NCI-H128 (cell line): ENCODE results near the gene CNDP2.

Experiments
- DNase-seq: peaks from one replicate; lab custom pipeline; 2025; ENCODE audit not compliant: unreplicated experiment; lab: John Stamatoyannopoulos, UW

The CNDP2 gene

DNA sequence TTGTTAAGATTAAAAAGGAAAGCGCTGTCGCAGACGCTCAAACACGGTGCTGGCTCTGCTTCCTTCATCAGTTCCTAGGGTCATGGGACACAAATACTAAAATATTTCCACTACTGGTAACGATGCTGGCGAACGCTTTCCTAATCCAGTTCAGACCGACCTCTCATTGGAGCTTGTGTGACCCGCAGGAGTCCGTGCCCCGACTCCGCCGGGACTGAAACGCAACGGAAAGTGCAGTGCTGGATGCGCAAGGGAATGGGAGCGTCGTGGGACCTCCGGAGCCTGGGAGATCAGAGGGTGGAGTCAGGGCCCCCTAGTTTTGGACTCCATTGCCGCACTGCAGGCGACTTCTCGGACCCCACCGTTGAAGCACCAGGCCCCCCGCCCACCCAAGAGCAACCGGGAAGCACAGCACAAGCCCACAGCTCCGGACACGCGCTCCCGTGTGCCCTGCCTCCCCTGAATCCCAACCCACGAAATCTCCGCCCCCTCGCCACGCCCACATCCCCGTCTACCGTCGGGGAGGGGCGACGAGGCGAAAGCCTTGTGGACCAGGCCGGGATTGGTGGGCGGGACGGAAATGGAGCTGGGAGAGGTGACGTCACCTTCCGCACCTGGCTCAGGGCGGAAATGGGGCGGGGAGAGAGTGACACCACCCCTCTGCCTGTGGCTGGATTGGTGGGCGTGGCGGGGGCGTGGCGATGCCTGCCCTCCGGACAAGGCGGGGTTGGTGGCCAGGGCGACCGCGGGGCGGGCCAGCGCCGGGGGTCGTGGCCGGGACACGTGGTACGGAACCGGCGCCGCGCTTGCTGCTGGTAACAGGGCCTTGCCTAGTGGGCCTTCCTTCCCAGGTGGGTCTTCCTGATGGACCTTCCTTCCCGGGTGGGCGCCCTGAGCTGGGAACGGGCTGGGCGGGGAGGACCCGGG lies at the start of gene CNDP2:
Gene CNDP2 (plus strand): TSS at position 783 of the 927 bp plus-strand sequence. CDS start 3,611 bp downstream, outside the sequence.
- peak; percentile 99 for DNase-seq

- DNase-seq: no peak
Measured at GRCh38 chr18:74446631-74447403, 49.3 kb upstream of the CNDP2 start.

DNA sequence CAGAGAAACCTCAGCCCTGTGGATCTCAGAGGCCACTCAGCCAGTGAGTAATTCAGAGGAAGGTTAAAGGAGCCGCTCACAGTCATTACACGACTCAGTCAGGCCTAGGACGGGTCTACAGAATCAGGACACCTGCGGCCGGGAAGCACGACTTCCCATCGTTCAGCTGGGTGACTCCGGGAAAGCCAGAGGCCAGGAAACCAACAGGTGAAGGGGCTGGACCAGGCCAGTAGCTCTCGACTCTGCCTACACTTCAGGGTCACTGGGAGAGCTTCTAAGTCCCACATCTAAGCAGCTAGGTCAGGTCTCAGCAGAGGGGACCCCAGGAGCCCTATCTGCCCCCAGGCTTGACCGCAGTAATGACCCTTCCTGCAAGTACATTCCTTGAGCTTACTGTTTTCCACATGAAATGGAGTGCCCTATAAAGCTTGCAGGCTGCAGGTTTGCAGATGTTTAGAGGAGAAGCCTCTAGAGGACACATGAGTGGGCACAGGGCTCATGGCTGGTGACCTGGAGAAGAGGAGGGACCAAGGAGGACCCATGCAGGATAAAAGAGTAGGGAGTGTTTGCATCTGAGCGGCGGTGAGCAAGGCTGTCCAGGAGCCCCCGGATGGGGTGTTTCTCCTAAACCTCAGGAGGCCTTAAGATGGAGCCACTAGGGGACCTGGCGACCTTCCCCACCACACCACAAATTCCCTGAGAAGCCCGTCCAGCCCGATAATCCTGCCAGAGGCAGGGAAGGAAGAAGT lies 48.6 kb upstream of the CNDP2 start:
- DNase-seq: no peak

DNA sequence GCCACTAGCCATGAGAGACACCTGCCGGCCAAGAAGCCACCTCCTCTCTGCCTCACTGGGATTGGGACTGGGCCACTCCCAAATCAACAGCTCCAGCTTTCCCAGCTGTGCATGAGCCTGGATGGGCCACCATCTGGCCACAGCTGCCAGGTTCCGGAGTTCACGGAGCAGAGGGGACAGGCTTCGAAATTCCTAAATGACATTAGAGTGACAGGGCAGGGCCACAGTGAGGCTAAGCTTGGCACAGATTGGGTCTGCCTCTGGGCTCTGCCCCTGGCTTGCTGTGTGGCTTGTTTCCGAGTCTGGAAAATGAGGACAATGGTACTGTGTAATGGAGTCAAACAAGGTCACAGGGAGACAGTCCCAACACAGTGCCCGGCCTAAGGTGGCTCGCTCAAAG lies 45.5 kb upstream of the CNDP2 start:
- no peak for DNase-seq

GRCh38 chr18:74451148-74451547 lies 45.0 kb upstream of the CNDP2 start:
- DNase-seq: no peak

DNA sequence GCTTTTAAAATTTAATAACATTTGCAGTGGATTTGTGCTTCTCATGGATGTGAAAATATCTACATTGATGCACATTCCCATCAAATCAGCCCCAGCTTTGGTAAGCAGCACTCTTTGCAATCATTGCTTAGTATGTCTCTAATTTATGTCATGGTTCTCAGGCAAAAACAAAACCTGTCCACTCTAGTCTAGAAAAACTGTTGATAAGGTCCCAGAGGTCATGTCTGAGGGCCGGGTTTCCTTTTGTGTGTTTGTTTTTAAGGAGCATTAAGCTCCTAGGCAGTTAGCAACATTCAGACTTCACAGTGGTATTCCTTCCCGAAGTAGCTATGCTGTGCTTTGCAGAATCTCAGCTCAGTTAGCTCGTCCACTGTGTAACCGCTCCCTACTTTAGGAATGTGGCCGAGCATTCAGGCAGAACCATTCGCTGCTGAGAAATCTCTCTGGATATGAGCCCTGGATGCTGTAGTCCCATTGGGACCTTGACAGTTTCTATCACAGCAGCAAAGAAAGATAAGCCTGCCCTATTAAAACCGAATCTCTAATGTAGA lies 43.1 kb upstream of the CNDP2 start:
- no peak for DNase-seq

- no peak for DNase-seq
Measured at GRCh38 chr18:74453642-74454198, 42.4 kb upstream of the CNDP2 start.

DNA sequence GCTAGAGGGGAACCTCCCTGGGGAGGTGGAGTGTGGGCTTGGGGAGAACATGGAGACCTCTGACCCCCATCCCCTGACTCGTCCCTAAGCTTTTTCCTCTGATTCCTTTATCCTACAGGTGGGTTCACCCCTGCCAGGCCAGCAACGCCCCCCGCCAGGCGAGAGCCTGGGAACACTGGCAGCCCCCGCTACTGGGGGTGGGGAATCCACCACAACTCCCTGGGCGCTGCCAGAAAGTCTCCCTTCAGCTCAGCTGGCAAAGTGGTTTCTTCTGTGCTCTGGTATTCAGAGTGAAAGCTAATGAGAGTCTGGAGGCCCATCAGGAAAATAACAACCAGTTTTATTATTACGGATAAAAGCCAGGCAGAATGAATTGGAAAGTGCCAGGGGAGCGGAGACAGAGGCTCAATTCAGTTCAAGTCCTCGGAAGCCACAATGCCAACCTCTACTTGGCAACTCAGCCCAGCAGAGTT lies 41.8 kb upstream of the CNDP2 start:
- no peak for DNase-seq

- no peak for DNase-seq
Measured at GRCh38 chr18:74455386-74455785, 40.8 kb upstream of the CNDP2 start.

GRCh38 chr18:74456017-74456348 lies 40.2 kb upstream of the CNDP2 start:
- no peak for DNase-seq

DNA sequence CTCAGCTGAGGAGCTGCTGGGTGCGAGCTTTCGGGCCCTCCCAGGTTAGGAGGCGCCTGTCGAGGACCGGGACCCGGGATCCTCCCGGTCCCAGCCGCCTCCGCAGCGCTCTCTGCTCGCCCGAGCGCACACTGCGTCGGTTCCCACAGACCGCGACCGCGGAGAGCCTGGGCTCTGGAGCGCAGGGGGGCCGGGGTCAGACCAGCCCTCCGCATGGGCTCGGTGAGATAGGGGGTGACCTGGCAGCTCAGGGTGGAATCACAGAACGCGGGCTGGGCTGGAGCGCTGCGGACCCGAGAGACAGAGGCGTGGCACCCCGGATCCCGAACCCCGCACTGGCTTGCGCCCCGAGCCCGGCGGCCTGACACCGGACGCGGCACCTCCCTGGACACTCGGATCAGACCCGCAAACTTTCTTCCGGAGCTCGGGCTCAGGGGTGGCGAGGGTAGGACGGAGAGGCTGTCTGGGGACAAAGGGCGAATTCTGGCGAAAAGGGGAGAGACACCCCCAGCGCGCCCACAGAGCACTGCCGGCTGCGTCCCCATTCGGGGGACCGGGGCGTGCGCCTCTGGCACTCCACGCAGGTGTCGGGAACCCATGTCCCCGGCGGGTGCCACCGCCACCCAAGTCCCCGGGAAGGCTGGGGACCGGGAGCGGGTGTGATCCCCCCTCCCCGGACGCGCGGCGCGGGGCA lies 39.7 kb upstream of the CNDP2 start:
- no peak for DNase-seq

DNA sequence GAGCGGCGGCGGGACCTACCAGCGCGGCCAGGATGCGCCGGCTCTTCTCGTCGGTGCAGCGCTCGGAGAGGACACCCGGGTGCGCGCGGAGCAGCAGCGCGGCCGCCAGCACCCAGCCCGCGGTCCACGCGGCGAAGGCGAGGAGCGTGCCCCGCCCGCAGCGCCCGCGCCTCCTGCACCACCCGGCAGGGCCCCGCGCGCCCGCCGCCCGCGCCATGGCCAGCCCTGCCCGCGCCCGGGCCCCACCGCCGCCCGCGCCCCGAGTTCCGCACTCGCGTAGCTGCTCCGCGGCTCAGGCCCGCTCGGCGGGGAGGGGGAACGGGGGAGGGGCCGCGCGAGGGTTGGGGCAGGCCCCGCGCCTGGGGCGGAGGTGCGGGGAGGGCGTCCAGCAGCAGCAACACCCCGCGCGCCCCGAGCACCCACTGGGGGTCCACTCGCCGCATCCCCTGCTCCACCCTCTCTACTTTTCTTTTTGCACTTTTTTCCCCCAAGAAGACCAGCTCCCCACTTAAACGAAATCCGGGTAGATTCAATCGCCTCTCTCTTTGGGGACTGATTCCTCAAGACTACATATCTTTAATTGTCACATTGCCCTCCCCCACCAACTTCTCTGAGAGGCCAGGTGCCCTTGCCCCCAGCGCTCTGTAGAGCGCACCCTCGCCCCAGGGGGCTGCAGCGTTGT lies 39.0 kb upstream of the CNDP2 start, which contains the start of gene DIPK1C:
Gene DIPK1C (minus strand): TSS at position 266 of the 682 bp plus-strand sequence. CDS start 49 bp downstream, at position 217.
- no peak for DNase-seq

- no peak for DNase-seq
Measured at GRCh38 chr18:74457725-74458421, 38.3 kb upstream of the CNDP2 start.

GRCh38 chr18:74459889-74460288 lies 36.3 kb upstream of the CNDP2 start:
- DNase-seq: no peak

DNA sequence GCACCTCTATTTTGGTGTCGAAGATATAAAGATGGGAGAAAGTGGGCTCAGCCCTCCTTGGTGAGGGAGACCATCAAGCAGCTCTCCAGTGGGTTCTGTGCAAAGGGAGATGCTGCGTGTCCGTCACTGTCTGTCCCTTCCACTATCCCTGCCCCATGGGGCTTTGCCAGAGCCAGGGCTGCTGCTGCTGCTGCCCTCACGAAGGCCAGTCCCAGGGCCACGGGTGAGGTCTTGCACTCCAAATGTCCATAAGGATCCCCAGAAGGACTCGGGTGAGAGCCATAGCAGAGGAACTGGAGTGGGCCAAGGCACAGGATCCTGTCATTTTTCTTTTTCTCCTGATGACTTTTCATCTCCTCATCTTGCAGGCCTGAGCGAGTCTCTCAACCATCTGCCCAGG lies 35.3 kb upstream of the CNDP2 start:
- DNase-seq: no peak

DNA sequence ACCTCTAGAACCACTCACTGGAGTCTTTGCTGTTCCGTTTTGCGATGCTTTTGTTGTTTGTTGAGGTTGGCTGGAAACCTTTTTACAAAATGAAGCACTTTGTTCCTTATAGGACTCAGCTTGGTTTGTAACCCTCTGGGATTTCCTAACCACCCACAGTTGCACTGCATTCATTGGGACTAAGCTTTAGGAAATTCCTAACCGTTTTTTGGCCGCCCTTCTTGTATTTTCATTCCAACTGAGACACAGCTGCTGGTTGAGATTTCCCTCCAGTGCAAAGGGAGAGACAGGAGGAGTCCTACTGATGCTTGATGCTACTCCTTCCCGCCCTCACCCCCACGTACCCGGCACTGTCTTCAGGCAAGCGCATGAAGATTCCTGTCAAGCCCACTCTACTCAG lies 32.9 kb upstream of the CNDP2 start:
- no peak for DNase-seq

- DNase-seq: no peak
Measured at GRCh38 chr18:74463983-74464382, 32.2 kb upstream of the CNDP2 start.

DNA sequence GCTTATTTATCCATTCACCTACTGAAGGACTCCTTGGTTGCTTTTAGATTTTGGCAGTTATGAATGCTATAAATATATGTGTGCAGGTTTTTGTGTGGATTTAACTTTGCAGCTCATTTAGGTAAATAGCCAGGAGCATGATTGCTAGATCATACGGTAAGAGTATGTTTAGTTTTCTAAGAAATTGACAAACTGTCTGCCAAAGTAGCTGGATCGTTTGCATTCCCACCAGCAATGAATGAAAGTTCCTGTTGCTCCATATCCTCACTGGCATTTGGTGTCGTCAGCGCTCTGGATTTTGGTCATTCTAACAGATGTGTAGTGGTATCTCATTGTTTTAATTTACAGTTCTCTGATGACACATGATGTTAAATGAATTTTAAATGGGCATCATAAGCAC lies 30.4 kb upstream of the CNDP2 start:
- no peak for DNase-seq

GRCh38 chr18:74468547-74469061 lies 27.6 kb upstream of the CNDP2 start:
- no peak for DNase-seq
